Breast epithelium (tissue), 4 donors: ENCODE data around the gene ABHD16A. TPM values are rescaled to one million over a fixed set of nuclear protein-coding genes. Genes with fewer than 3 reads are reported as not detected.
A peak's percentile ranks its signal among the peaks of the same experiment; 100 is the strongest.

Source experiments
- DNase-seq, 2 donors: peaks; one replicate each; pipeline ENCODE4 v3.0.0-alpha.2; 2019; ENCODE audit warnings: low spot score in 2 of 2
- H3K27ac ChIP-seq, 2 donors: fragments of 200-600 bp; sonication (generic) in 1 of 2; one replicate each; pipeline ENCODE4 v1.5.1; 2016 to 2019; ENCODE audit warnings: mild to moderate bottlenecking in 1 of 2
- H3K27me3 ChIP-seq, 2 donors: fragments of 200-600 bp; sonication (generic) in 1 of 2; one replicate each; pipeline versions ENCODE4 v1.5.1 to v1.6.0; 2017 to 2019; ENCODE audit warnings: control low read depth in 1 of 2, mild to moderate bottlenecking in 1 of 2
- H3K36me3 ChIP-seq: fragments of 200-600 bp; one replicate; pipeline ENCODE4 v1.5.1; 2019
- H3K4me1 ChIP-seq, 2 donors: fragments of 200-600 bp; sonication (generic); one replicate each; pipeline ENCODE4 v1.5.1; 2016 to 2019; ENCODE audit warnings: control low read depth in 1 of 2
- H3K4me3 ChIP-seq, 3 donors: fragments of 200-600 bp; sonication (generic); 1 replicate in 2 of 3; 2 replicates in 1 of 3; pipeline ENCODE4 v1.5.1; 2016 to 2019; ENCODE audit warnings: mild to moderate bottlenecking in 3 of 3, moderate library complexity in 2 of 3
- H3K9me3 ChIP-seq, 2 donors: fragments of 200-600 bp; sonication (generic) in 1 of 2; one replicate each; pipeline ENCODE4 v1.5.1; 2016 to 2019; ENCODE audit warnings: control low read depth in 1 of 2
- CTCF ChIP-seq, 3 donors: fragments of 450-650 bp; IDR thresholded peaks; one replicate each; pipeline ENCODE4 v1.5.1; 2016 to 2017; ENCODE audit warnings: antibody characterized with exemption in 3 of 3, mild to moderate bottlenecking in 3 of 3, moderate library complexity in 3 of 3
- POLR2A ChIP-seq: fragments of 450-650 bp; IDR thresholded peaks from one replicate; pipeline ENCODE4 v1.6.1; 2016; ENCODE audit warnings: antibody characterized with exemption, mild to moderate bottlenecking, moderate library complexity
- POLR2AphosphoS5 ChIP-seq, 3 donors: sonication (generic); formaldehyde crosslinking; IDR thresholded peaks; one replicate each; pipeline ENCODE4 v1.6.1; 2017; ENCODE audit warnings: antibody characterized with exemption in 3 of 3
- intact Hi-C: fragments of 100-400 bp; cut with DNase I; formaldehyde crosslinking; loops from one replicate; pipeline ENCODE4 v1.15.1; 2023; ENCODE audit warnings: low total_unique reads
- total RNA-seq, 3 donors: library from RNA; depleted of rRNA; stranded (reverse); fragments of >200 nt; gene quantifications; one replicate each; pipeline ENCODE4 v1.1.0, GENCODE V29; 2016

ABHD16A gene
- total RNA-seq, 3 donors from 2014 or later: 42.6 to 62.6 (median 50.5) TPM

- no peak for DNase-seq
- Histone ChIP-seq H3K4me1 (peaks cover 10 to 25% of the 10 kb centered on the region in 2 donors), H3K4me3 (peak overlapping the region; percentile 65 to 87 (median 76)), H3K9me3 (no peaks in the 10 kb centered on the region), H3K27me3 (no peaks in the 10 kb centered on the region), H3K36me3 (no peaks in the 10 kb centered on the region), H3K27ac (peak overlapping the region; percentile 97 to 98)
- intact Hi-C loops: no loop called here
- TF ChIP-seq POLR2A (no peak), CTCF (IDR thresholded peaks at IDR 0.05) (no peak), POLR2AphosphoS5 (IDR thresholded peaks at IDR 0.05) (no peak)
Measured at GRCh38 chr6:31666337-31666965, 36.7 kb downstream of the ABHD16A start.

- Histone ChIP-seq H3K36me3 (no peaks in the 10 kb centered on the region), H3K27me3 (no peaks in the 10 kb centered on the region), H3K4me3 (peak within 1 kb of the TSS; percentile 65 to 87 (median 76)), H3K9me3 (no peaks in the 10 kb centered on the region), H3K27ac (peak within 1 kb of the TSS; percentile 97 to 98), H3K4me1 (peaks cover 10 to 25% of the 10 kb centered on the region in 2 donors)
- intact Hi-C loops: no loop called here
- DNase-seq: peak; percentile 98 to 99
- peak; percentile 67 to 95 (median 92) for TF ChIP-seq POLR2AphosphoS5 (IDR thresholded peaks at IDR 0.05)
- peak; percentile 64 for TF ChIP-seq POLR2A
- no peak for TF ChIP-seq CTCF (IDR thresholded peaks at IDR 0.05)
Measured at GRCh38 chr6:31665501-31666336, 37.4 kb downstream of the ABHD16A start, which contains the start of gene CSNK2B. TSS of gene CSNK2B (plus strand) at chr6:31666080. CDS start at chr6:31666832, 752 bp downstream.

GRCh38 chr6:31664790-31665500 lies 38.2 kb downstream of the ABHD16A start, which contains the start of gene GPANK1:
TSS of gene GPANK1 (minus strand) at chr6:31664997. CDS start at chr6:31664478, 519 bp downstream.
- H3K4me3 ChIP-seq: peak within 1 kb of the TSS; percentile 65 to 87 (median 76)
- H3K36me3 ChIP-seq: no peaks in the 10 kb centered on the region
- intact Hi-C loops: no loop called here
- peak within 1 kb of the TSS; percentile 97 to 98 for H3K27ac ChIP-seq
- peak; percentile 45 to 82 (median 73) for TF ChIP-seq POLR2AphosphoS5 (IDR thresholded peaks at IDR 0.05)
- no peak for TF ChIP-seq CTCF (IDR thresholded peaks at IDR 0.05)
- no peak for TF ChIP-seq POLR2A
- peaks cover 10 to 25% of the 10 kb centered on the region in 2 donors for H3K4me1 ChIP-seq
- peak; percentile 81 to 90 for DNase-seq
- H3K9me3 ChIP-seq: no peaks in the 10 kb centered on the region
- H3K27me3 ChIP-seq: no peaks in the 10 kb centered on the region

- H3K27me3 ChIP-seq: no peaks in the 10 kb centered on the region
- no peaks in the 10 kb centered on the region for H3K36me3 ChIP-seq
- TF ChIP-seq POLR2AphosphoS5 (IDR thresholded peaks at IDR 0.05) (peak in 1 of 3 donors; percentile 61), CTCF (IDR thresholded peaks at IDR 0.05) (no peak), POLR2A (no peak)
- no peak for DNase-seq
- H3K4me3 ChIP-seq: peak overlapping the region; percentile 65 to 87 (median 76)
- peak overlapping the region; percentile 97 to 98 for H3K27ac ChIP-seq
- H3K9me3 ChIP-seq: no peaks in the 10 kb centered on the region
- H3K4me1 ChIP-seq: peaks cover 16 to 29% of the 10 kb centered on the region in 2 donors
- intact Hi-C loops: no loop called here
Measured at GRCh38 chr6:31663961-31664789, 38.9 kb downstream of the ABHD16A start.
